Subcutaneous abdominal adipose tissue (tissue), 5 donors: ENCODE measurements around the gene AMBP.

Source experiments
- H3K27ac ChIP-seq: one replicate; pipeline ENCODE4 v1.7.0; 2013; ENCODE audit warnings: low read depth, mild to moderate bottlenecking, inconsistent platforms, low read length, moderate library complexity
- H3K27me3 ChIP-seq, 5 donors: one replicate each; pipeline ENCODE4 v1.7.0; 2013; ENCODE audit warnings: low read length in 5 of 5, inconsistent platforms in 1 of 5; ENCODE audit not compliant: control insufficient read depth in 5 of 5, insufficient read depth in 4 of 5
- H3K36me3 ChIP-seq, 5 donors: one replicate each; pipeline ENCODE4 v1.7.0; 2013; ENCODE audit warnings: low read length in 5 of 5; ENCODE audit not compliant: control insufficient read depth in 5 of 5, insufficient read depth in 5 of 5
- H3K4me1 ChIP-seq, 5 donors: one replicate each; pipeline ENCODE4 v1.7.0; 2013; ENCODE audit warnings: low read length in 5 of 5, mild to moderate bottlenecking in 3 of 5, moderate library complexity in 1 of 5; ENCODE audit not compliant: control insufficient read depth in 5 of 5, insufficient read depth in 5 of 5
- H3K4me3 ChIP-seq, 5 donors: one replicate each; pipeline ENCODE4 v1.7.0; 2013; ENCODE audit warnings: low read length in 5 of 5, low read depth in 1 of 5
- H3K9ac ChIP-seq, 5 donors: one replicate each; pipeline ENCODE4 v1.7.0; 2013; ENCODE audit warnings: low read length in 5 of 5, mild to moderate bottlenecking in 4 of 5, moderate library complexity in 3 of 5
- H3K9me3 ChIP-seq, 5 donors: one replicate each; pipeline ENCODE4 v1.7.0; 2013; ENCODE audit warnings: low read length in 5 of 5; ENCODE audit not compliant: control insufficient read depth in 5 of 5
- donor health status: healthy.
- donor health status: healthy.
- donor health status: healthy.
- donor health status: healthy.
- donor health status: healthy.

The AMBP gene

GRCh38 chr9:114112778-114113584, 34.9 kb upstream of the AMBP start:
- Histone ChIP-seq H3K27me3 (peaks cover 0 to 13% (median 6%) of the 10 kb centered on the region in 5 donors), H3K4me3 (no peak overlapping the region), H3K4me1 (peaks cover 10 to 44% (median 38%) of the 10 kb centered on the region in 5 donors), H3K27ac (no peak overlapping the region), H3K9me3 (no peaks in the 10 kb centered on the region), H3K36me3 (no peaks in the 10 kb centered on the region), H3K9ac (peak overlapping the region in 2 of 5 donors; percentile 16 to 29)

GRCh38 chr9:114112325-114112724, 34.2 kb upstream of the AMBP start:
- H3K27me3 ChIP-seq: peaks cover 0 to 7% (median 0%) of the 10 kb centered on the region in 5 donors
- no peaks in the 10 kb centered on the region for H3K9me3 ChIP-seq
- H3K4me1 ChIP-seq: peaks cover 10 to 44% (median 38%) of the 10 kb centered on the region in 5 donors
- no peak overlapping the region for H3K9ac ChIP-seq
- H3K4me3 ChIP-seq: no peak overlapping the region
- no peaks in the 10 kb centered on the region for H3K36me3 ChIP-seq
- no peak overlapping the region for H3K27ac ChIP-seq

- H3K36me3 ChIP-seq: no peaks in the 10 kb centered on the region
- no peaks in the 10 kb centered on the region for H3K9me3 ChIP-seq
- no peak overlapping the region for H3K27ac ChIP-seq
- peaks cover 7 to 31% (median 26%) of the 10 kb centered on the region in 5 donors for H3K4me1 ChIP-seq
- peaks cover 0 to 3% (median 0%) of the 10 kb centered on the region in 5 donors for H3K27me3 ChIP-seq
- no peak overlapping the region for H3K4me3 ChIP-seq
- H3K9ac ChIP-seq: peak overlapping the region in 1 of 5 donors; percentile 36
Measured at GRCh38 chr9:114110180-114110579, 32.1 kb upstream of the AMBP start.

GRCh38 chr9:114109124-114109523, 31.0 kb upstream of the AMBP start:
- H3K9ac ChIP-seq: no peak overlapping the region
- H3K9me3 ChIP-seq: no peaks in the 10 kb centered on the region
- H3K27ac ChIP-seq: no peak overlapping the region
- H3K4me3 ChIP-seq: no peak overlapping the region
- H3K36me3 ChIP-seq: no peaks in the 10 kb centered on the region
- H3K4me1 ChIP-seq: peaks cover 7 to 35% (median 25%) of the 10 kb centered on the region in 5 donors
- peaks cover 0 to 3% (median 0%) of the 10 kb centered on the region in 5 donors for H3K27me3 ChIP-seq

GRCh38 chr9:114108016-114108833, 30.1 kb upstream of the AMBP start:
- no peak overlapping the region for H3K27ac ChIP-seq
- no peaks in the 10 kb centered on the region for H3K36me3 ChIP-seq
- no peaks in the 10 kb centered on the region for H3K27me3 ChIP-seq
- no peak overlapping the region for H3K9ac ChIP-seq
- H3K9me3 ChIP-seq: no peaks in the 10 kb centered on the region
- H3K4me3 ChIP-seq: no peak overlapping the region
- peaks cover 3 to 28% (median 16%) of the 10 kb centered on the region in 5 donors for H3K4me1 ChIP-seq

- no peak overlapping the region for H3K9ac ChIP-seq
- H3K9me3 ChIP-seq: no peaks in the 10 kb centered on the region
- H3K27ac ChIP-seq: no peak overlapping the region
- H3K27me3 ChIP-seq: no peaks in the 10 kb centered on the region
- no peak overlapping the region for H3K4me3 ChIP-seq
- H3K4me1 ChIP-seq: peaks cover 0 to 21% (median 10%) of the 10 kb centered on the region in 5 donors
- no peaks in the 10 kb centered on the region for H3K36me3 ChIP-seq
Measured at GRCh38 chr9:114107286-114108001, 29.3 kb upstream of the AMBP start.

- Histone ChIP-seq H3K9ac (no peak overlapping the region), H3K4me3 (no peak overlapping the region), H3K27ac (no peak overlapping the region), H3K9me3 (peaks cover 0 to 6% (median 0%) of the 10 kb centered on the region in 5 donors), H3K36me3 (no peaks in the 10 kb centered on the region), H3K27me3 (no peaks in the 10 kb centered on the region), H3K4me1 (peaks cover 0 to 7% (median 0%) of the 10 kb centered on the region in 5 donors)
Measured at GRCh38 chr9:114105236-114105635, 27.1 kb upstream of the AMBP start.

- Histone ChIP-seq H3K9me3 (peaks cover 0 to 6% (median 0%) of the 10 kb centered on the region in 5 donors), H3K36me3 (no peaks in the 10 kb centered on the region), H3K4me3 (no peak overlapping the region), H3K27ac (no peak overlapping the region), H3K9ac (no peak overlapping the region), H3K4me1 (peaks cover 0 to 11% (median 7%) of the 10 kb centered on the region in 5 donors), H3K27me3 (peaks cover 4 to 17% (median 10%) of the 10 kb centered on the region in 5 donors)
Measured at GRCh38 chr9:114102484-114102883, 24.4 kb upstream of the AMBP start.

GRCh38 chr9:114100536-114100935, 22.4 kb upstream of the AMBP start:
- Histone ChIP-seq H3K9me3 (peaks cover 0 to 6% (median 0%) of the 10 kb centered on the region in 5 donors), H3K9ac (no peak overlapping the region), H3K27me3 (peaks cover 8 to 35% (median 26%) of the 10 kb centered on the region in 5 donors), H3K36me3 (no peaks in the 10 kb centered on the region), H3K4me1 (peaks cover 0 to 14% (median 8%) of the 10 kb centered on the region in 5 donors), H3K4me3 (no peak overlapping the region), H3K27ac (no peak overlapping the region)
